Endodermal cell (in vitro differentiated cells): ENCODE data around the gene CDC42EP5. TPM values are rescaled to one million over a fixed set of nuclear protein-coding genes. Genes with fewer than 3 reads are reported as not detected.

ENCODE experiments used
- DNase-seq: peaks from one replicate; pipeline ENCODE4 v3.0.0-alpha.2; 2017
- H3K27ac ChIP-seq: 2 replicates; pipeline ENCODE4 v1.5.1; 2013; ENCODE audit warnings: mild to moderate bottlenecking, low read depth, low read length, moderate library complexity
- H3K27me3 ChIP-seq: 2 replicates; pipeline ENCODE4 v1.6.1; 2013; ENCODE audit warnings: mild to moderate bottlenecking, low read length, moderate library complexity; ENCODE audit not compliant: insufficient read depth, control insufficient read depth, poor library complexity, severe bottlenecking
- H3K36me3 ChIP-seq: 2 replicates; pipeline ENCODE4 v1.7.0; 2013; ENCODE audit warnings: mild to moderate bottlenecking, low read length, moderate library complexity; ENCODE audit not compliant: control insufficient read depth, insufficient read depth
- H3K4me1 ChIP-seq: one replicate; pipeline ENCODE4 v1.7.0; 2013; ENCODE audit warnings: low read length; ENCODE audit not compliant: control insufficient read depth, insufficient read depth
- H3K4me3 ChIP-seq: 2 replicates; pipeline ENCODE4 v1.5.1; 2013; ENCODE audit warnings: mild to moderate bottlenecking, low read length, moderate library complexity
- H3K9ac ChIP-seq: 2 replicates; pipeline ENCODE4 v1.6.1; 2013; ENCODE audit warnings: mild to moderate bottlenecking, low read length, moderate library complexity; ENCODE audit not compliant: poor library complexity, severe bottlenecking; ENCODE audit errors: extremely low read depth
- H3K9me3 ChIP-seq: 2 replicates; pipeline ENCODE4 v1.6.1; 2013; ENCODE audit warnings: mild to moderate bottlenecking, low read length, moderate library complexity; ENCODE audit not compliant: control insufficient read depth
- H3K27ac Mint-ChIP-seq: 2 replicates; pipeline ENCODE4 v1.8.0; 2020; ENCODE audit warnings: mixed read lengths
- H3K27me3 Mint-ChIP-seq: 2 replicates; pipeline ENCODE4 v1.8.0; 2021; ENCODE audit warnings: mild to moderate bottlenecking, mixed read lengths; ENCODE audit not compliant: insufficient read depth
- H3K36me3 Mint-ChIP-seq: 2 replicates; pipeline ENCODE4 v1.8.0; 2020; ENCODE audit warnings: low read depth, mixed read lengths
- H3K4me1 Mint-ChIP-seq: 2 replicates; pipeline ENCODE4 v1.8.0; 2020; ENCODE audit warnings: mixed read lengths
- H3K4me3 Mint-ChIP-seq: 2 replicates; pipeline ENCODE4 v1.8.0; 2020; ENCODE audit warnings: mild to moderate bottlenecking, moderate library complexity, mixed read lengths
- H3K9me3 Mint-ChIP-seq: 2 replicates; pipeline ENCODE4 v1.8.0; 2020; ENCODE audit warnings: mild to moderate bottlenecking, mixed read lengths
- CTCF ChIP-seq: fragments of 200-600 bp; sonication (generic); conservative IDR thresholded peaks from 2 replicates; pipeline ENCODE4 v1.5.0; 2021; ENCODE audit warnings: antibody characterized with exemption, mild to moderate bottlenecking
- WGBS, 2 experiments: methylation state at CpG; one replicate each; pipeline versions ENCODE4 v1.1.5 to v1.1.7; 2013; ENCODE audit warnings: missing lambda C conversion rate in 2 of 2, mixed read lengths in 1 of 2; ENCODE audit not compliant: insufficient coverage in 1 of 2, insufficient read length in 1 of 2; 5-methylcytosine and 5-hydroxymethylcytosine counted together
- total RNA-seq, 2 donors: library from RNA; stranded (reverse); fragmentation: NEBNext Ultra II Directional in 1 of 2; extraction: Animal tissue kit (Norgen Biotek cat#: 25700) in 1 of 2; gene quantifications; 2 replicates in 1 of 2; 3 replicates in 1 of 2; pipeline ENCODE4 v1.2.1, GENCODE V29; 2021

Gene CDC42EP5
- total RNA-seq, 2 donors from 2014 or later = 0.49 TPM; not detected in 1

DNA sequence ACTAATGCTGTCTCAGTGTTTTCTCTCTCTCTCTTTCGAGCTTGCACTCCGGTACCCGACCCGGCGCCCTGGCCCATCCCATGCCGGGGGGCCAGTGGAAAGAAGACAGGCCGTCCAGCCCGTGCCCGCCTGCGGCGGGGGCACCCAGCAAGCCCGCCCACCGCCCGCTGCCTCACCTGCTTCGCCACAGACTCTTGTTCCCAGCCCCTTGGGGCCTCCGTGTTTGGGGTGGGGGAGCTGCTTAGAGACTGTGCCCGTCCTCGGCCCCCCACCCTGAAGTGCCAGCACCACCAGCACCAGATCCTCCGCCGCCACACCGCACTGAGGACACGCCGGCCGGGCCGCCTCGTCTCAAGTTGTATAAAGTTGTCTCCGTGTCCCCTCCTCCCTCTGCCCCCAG is 11.9 kb downstream of the CDC42EP5 start:
- TF ChIP-seq CTCF = no peak
- Histone ChIP-seq H3K4me1 (no peaks in the 10 kb centered on the region), H3K27ac (no peak overlapping the region), H3K27me3 (no peaks in the 10 kb centered on the region), H3K9me3 (no peaks in the 10 kb centered on the region), H3K9ac (no peak overlapping the region), H3K4me3 (no peak overlapping the region), H3K36me3 (peaks cover 48% of the 10 kb centered on the region)
- 95 to 97% methylated on average over 9 to 27 of the region's 27 CpGs for WGBS, 2 experiments
- Mint-ChIP-seq H3K27me3 (peaks cover 10% of the 10 kb centered on the region), H3K27ac (no peak overlapping the region), H3K9me3 (peaks cover 7% of the 10 kb centered on the region), H3K4me3 (no peak overlapping the region), H3K4me1 (no peaks in the 10 kb centered on the region), H3K36me3 (peaks cover 44% of the 10 kb centered on the region)
- no peak for DNase-seq

- Mint-ChIP-seq H3K4me1 (no peaks in the 10 kb centered on the region), H3K27me3 (peaks cover 3% of the 10 kb centered on the region), H3K27ac (no peak overlapping the region), H3K36me3 (peaks cover 49% of the 10 kb centered on the region), H3K4me3 (no peak overlapping the region), H3K9me3 (peaks cover 2% of the 10 kb centered on the region)
- H3K9ac ChIP-seq = no peak overlapping the region
- H3K4me3 ChIP-seq = no peak overlapping the region
- H3K27ac ChIP-seq = no peak overlapping the region
- H3K27me3 ChIP-seq = no peaks in the 10 kb centered on the region
- H3K9me3 ChIP-seq = no peaks in the 10 kb centered on the region
- peaks cover 55% of the 10 kb centered on the region for H3K36me3 ChIP-seq
- DNase-seq = peak; percentile 60
- TF ChIP-seq CTCF = no peak
- no peaks in the 10 kb centered on the region for H3K4me1 ChIP-seq
- 95 to 97% methylated on average over 12 to 36 of the region's 39 CpGs for WGBS, 2 experiments
Measured at GRCh38 chr19:54460230-54461005, 12.7 kb downstream of the CDC42EP5 start.

DNA sequence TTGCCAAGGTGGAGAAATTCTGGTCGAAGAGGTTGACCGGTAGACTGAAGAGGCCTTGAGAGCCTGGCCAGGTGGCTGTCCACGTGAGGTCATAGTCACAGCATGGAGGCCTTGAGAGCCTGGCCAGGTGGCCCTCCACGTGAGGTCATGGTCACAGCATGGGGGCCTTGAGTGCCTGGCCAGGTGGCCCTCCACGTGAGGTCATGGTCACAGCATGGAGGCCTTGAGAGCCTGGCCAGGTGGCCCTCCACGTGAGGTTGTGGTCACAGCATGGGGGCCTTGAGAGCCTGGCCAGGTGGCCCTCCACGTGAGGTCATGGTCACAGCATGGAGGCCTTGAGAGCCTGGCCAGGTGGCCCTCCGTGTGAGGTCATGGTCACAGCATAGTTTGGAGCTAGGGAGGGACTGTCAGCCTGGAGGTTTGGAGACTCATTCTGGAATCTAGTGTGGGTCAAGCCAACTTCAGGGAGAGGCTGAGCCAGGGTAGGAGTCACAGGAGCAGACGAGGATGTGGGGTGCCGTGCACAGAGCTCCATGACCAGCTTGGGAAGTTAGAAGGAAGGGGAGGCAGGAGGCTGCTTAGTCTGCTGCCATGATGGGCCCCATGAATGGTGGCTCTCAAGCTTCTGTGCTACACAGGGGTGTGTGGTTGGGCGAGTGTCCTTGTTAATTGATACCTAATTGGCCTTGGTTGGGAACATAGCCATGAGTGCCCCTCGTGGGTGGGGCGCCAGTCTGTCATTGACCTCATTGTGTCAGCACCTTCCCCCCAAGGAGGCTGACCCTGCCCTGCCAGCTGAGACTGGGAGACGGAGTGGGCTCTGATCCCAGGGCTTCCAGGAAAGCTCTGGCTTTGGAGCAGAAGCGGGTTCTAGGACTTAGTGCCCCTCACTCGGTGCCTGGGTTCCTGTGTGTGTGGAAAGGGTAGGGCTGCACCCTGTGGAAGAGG is 13.5 kb downstream of the CDC42EP5 start:
- Mint-ChIP-seq H3K36me3 (peaks cover 57% of the 10 kb centered on the region), H3K9me3 (no peaks in the 10 kb centered on the region), H3K27me3 (no peaks in the 10 kb centered on the region), H3K4me3 (no peak overlapping the region), H3K4me1 (no peaks in the 10 kb centered on the region), H3K27ac (no peak overlapping the region)
- H3K4me1 ChIP-seq = no peaks in the 10 kb centered on the region
- 93 to 99% methylated on average over 7 to 16 of the region's 16 CpGs for WGBS, 2 experiments
- H3K4me3 ChIP-seq = no peak overlapping the region
- H3K27me3 ChIP-seq = no peaks in the 10 kb centered on the region
- H3K27ac ChIP-seq = no peak overlapping the region
- no peak overlapping the region for H3K9ac ChIP-seq
- TF ChIP-seq CTCF = no peak
- H3K36me3 ChIP-seq = peaks cover 63% of the 10 kb centered on the region
- DNase-seq = no peak
- no peaks in the 10 kb centered on the region for H3K9me3 ChIP-seq
